Measurements from ENCODE around the gene BCAN.
"Not testable (repeated sequence)": the region's sequence is repeated elsewhere in the genome, so short reads cannot be mapped to it uniquely, and the experiment has no call there.

The BCAN gene

GRCh38 chr1:156618853-156619581 is 22.9 kb upstream of the BCAN start, which contains the start of gene HAPLN2:
Gene HAPLN2 (plus strand): TSS chr1:156619415. CDS start chr1:156623491, 4,076 bp downstream.
- no peak for DNase-seq

- no peak for DNase-seq
These were observed 22.3 kb upstream of the BCAN start for GRCh38 chr1:156619582-156619955.

- DNase-seq = no peak
These were observed 19.2 kb upstream of the BCAN start for GRCh38 chr1:156622581-156623297.

GRCh38 chr1:156623946-156624813 is 17.7 kb upstream of the BCAN start:
- DNase-seq = peak; percentile 48

GRCh38 chr1:156624814-156625435 is 17.0 kb upstream of the BCAN start:
- no peak for DNase-seq

DNA sequence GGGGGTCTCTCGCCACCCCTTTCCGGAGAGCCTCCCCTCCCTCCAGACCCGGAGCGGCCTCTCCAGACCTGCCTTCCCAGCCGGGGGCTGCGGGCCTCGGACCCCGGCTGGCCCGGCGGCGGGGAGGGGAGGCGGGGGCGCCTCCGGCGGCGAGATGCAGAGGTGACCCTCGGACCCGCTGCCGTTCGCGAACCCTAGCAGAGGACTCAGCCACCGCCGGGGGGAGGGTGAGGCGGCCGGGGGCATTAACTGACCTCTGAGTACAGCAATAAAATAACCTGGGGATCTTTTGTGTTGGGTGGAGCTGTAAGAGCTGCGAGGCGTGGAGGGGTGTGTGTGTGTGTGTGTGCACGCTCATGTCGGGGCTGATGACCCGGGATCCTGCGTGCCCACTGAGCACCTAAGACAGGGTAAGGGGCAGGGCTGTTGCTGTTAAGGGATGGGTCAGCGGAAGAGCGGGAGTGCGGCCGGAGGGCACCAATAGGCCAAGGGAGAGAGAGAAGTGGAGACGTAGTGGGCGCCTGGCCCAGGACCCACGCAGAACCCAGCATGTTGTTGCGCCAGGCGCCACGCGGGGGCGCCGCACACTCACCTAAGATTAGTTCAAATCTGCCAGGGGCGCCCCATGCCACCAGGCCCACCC is 16.4 kb upstream of the BCAN start:
- peak; percentile 70 for DNase-seq

DNA sequence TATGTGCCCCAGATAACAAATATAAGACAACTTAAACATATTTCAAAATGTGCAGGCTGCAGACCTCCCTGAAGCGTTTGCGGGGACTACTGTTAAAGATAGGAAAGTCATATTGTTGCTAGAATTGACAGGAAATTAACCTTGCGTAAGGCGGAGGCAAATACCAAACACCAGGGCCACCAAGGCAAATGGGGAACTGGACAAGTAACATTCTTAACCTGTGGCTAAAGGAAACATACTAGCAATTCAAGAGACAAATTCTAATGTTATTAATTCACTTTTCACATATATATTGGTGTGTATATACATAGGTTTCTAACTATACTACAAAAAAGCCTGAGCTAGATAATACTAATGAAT is 15.9 kb upstream of the BCAN start:
- no peak for DNase-seq

GRCh38 chr1:156627313-156627880 is 14.5 kb upstream of the BCAN start:
- DNase-seq = no peak

DNA sequence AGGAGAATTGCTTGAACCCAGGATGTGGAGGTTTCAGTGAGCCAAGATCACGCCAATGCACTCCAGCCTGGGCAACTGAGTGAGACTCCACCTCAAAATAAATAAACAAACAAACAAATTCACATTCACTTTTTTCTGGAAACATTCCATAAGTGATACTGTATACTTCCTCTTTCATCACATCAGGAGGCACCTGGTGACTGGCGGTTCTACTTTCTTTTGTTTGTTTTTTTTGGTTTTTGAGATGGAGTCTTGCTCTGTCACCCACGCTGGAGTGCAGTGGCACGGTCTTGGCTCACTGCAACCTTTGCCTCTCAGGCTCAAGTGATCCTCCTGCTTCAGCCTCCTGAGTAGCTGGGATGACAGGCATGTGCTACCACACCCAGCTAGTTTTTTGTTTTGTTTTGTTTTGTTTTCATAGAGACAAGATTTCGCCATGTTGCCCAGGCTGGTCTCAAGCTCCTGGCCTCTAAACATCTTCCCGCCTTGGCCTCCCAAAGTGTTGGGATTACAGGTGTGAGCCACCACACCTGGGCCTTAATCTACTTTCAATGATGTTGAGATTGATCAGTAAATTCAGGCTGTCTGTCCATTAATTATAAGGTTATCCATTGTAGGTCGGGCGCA is 12.0 kb upstream of the BCAN start:
- DNase-seq = no peak

GRCh38 chr1:156631152-156631551 is 10.8 kb upstream of the BCAN start:
- DNase-seq = not testable (repeated sequence)

GRCh38 chr1:156632355-156632754 is 9.6 kb upstream of the BCAN start:
- DNase-seq = no peak

DNA sequence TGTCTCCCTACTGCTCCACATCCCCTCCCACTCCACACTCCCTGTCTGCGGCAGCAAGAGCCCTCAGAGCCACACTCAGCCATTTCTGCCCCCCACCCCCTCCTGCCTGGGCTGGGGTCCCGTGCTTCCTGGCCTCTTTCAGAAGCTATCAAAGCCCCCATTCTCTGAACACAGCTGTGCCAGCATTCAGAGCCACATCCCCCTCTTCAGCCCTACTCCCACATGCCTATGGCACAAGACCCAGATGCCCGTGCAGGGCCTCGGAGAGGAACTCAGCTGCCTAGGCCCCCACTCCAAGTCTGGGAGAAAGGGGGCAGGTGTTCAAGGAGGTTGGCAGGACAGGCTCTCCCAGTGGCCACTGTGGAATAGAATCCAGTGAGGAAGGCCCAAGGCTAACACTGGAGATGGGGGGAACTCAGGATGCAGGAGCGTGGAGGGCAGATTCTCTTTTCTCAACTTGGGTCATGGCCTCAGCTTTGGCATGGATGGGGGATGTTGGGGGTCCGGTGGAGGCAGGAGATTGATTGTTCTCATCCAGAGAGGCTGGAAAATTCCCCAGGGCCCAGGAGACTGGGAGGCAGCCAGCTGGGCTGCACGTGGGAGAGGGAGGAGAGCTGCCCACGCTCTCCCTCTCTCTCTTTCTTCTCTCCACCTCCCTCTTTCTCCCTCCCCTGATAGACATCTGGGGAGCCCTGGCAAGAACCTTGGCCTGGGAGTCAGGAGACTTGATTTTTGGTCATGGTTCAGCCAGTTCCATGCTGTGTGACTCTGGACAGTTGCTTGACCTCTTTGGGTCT is 3.5 kb upstream of the BCAN start:
- no peak for DNase-seq

DNA sequence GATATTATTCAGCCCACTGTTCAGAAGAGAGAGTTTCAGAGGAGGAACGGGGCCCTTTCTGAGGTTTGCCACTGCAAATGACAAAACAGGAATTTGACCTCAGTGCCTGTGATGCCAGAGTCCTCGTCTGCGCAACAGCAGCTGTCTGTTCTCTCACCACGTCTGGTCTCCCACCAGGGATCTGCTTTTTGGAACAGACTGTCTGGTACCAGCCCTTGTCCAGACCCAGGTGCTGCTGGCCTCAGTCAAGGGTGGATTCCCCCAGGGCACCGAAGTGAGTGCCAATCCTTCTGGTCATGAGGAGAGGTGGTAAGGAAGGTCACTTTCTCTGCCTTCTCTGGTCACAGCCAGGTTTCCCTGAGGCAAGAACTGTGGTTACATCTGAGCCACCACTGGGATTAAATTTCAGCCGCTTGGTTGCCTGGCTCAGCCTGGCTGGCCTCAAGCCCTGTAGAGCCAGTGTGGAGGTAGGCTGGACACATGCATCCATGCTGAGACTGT is 2.3 kb upstream of the BCAN start:
- no peak for DNase-seq

GRCh38 chr1:156640842-156641706 is 843 bp upstream of the BCAN start:
- no peak for DNase-seq

DNA sequence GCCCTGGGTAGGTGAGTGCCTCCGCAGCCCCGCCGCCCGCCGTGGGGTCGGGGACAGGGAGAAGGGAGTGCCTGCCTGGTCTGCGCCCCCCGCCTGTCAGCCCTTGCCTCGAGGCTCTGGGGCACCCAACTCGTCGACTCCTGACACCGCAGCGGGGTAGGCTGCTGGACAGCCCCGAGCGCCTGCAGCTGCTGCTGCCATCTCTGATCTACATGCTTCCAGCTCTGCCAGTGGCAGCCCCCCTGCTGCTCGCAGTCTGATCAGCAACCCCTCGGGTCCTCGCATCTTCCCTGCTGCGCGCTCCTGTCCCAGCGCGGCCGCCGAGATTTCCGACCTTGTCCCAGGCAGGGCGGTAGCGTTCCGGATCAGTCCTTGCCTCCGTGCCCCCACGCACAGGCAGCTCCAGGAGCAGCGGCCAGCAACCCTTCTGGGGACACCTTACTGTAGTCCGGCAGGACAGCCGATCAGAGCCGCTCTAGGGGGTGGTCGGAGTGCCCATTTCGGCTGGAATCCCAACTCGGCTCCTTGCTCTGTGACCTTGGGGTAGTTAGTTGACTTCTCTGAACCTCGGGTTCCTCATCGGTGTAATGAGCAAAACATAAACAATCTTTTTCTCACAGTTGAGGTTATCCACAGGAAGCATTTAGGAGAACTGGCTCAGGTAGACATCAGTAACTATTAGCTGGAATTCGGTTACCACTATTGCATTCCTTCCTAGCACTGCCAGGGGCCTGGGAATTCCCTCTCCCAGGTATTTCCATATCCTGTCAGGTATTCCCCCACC is 540 bp downstream of the BCAN start:
- DNase-seq = no peak

- no peak for DNase-seq
These were observed 1.3 kb downstream of the BCAN start for GRCh38 chr1:156643049-156643777.

- DNase-seq = no peak
These were observed 1.8 kb downstream of the BCAN start for GRCh38 chr1:156643778-156644092.

DNA sequence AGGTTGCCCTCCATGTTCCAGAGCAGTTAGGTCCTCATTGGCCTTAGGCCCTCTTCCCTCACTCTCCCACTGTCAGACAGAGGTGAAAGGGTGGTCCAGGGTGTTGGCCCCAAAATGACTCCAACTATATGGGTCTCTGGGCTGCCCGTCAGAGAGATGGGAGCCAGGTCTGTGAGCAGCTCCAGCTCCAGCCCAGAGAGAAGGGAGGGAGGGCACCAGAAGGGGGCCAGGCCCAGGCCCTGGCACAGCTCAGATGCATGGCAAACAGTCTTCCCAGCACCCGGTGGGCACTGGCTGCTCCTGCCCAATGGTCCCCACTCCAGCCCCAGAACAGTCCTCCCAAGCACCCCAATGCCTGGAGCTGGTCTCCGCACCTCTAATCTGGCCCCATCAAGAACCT is 2.2 kb downstream of the BCAN start:
- no peak for DNase-seq
